ENCODE data around the gene HDLBP. TPM values are rescaled to one million over a fixed set of nuclear protein-coding genes. Genes with fewer than 3 reads are reported as not detected.

The HDLBP gene
- total and polyA plus RNA-seq, 12 donors, result 206 to 419 (median 353) TPM

GRCh38 chr2:241329669-241330615 is 14.5 kb upstream of the HDLBP start:
- 94 to 95% methylated on average over 11 of the region's 11 CpGs for WGBS, 2 donors
- TF ChIP-seq CTCF (IDR thresholded peaks at IDR 0.05), result no peak
- Histone ChIP-seq H3K9me3 (no peaks in the 10 kb centered on the region), H3K27ac (no peak overlapping the region), H3K27me3 (no peaks in the 10 kb centered on the region), H3K4me3 (no peak overlapping the region), H3K4me1 (peaks cover 0 to 7% (median 6%) of the 10 kb centered on the region in 9 donors), H3K36me3 (peaks cover 0 to 95% (median 30%) of the 10 kb centered on the region in 9 donors)
- DNase-seq (no peak), ATAC-seq (no peak)
- intact Hi-C loops (cut with DNase I), result no loop called here

GRCh38 chr2:241325257-241325656 is 9.8 kb upstream of the HDLBP start:
- 96 to 97% methylated on average over 1 of the region's 1 CpG for WGBS, 2 donors
- ATAC-seq (no peak), DNase-seq (no peak)
- Histone ChIP-seq H3K9me3 (no peaks in the 10 kb centered on the region), H3K36me3 (peaks cover 0 to 59% (median 12%) of the 10 kb centered on the region in 9 donors), H3K27me3 (no peaks in the 10 kb centered on the region), H3K4me3 (no peak overlapping the region), H3K4me1 (peaks cover 8 to 54% (median 51%) of the 10 kb centered on the region in 9 donors), H3K27ac (no peak overlapping the region)
- TF ChIP-seq CTCF (IDR thresholded peaks at IDR 0.05), result no peak
- intact Hi-C loops (cut with DNase I), result no loop called here

GRCh38 chr2:241324775-241325174 is 9.3 kb upstream of the HDLBP start:
- peak overlapping the region in 1 of 10 donors; percentile 23 for H3K27ac ChIP-seq
- ATAC-seq (no peak), DNase-seq (no peak)
- H3K9me3 ChIP-seq, result no peaks in the 10 kb centered on the region
- peaks cover 0 to 55% (median 12%) of the 10 kb centered on the region in 9 donors for H3K36me3 ChIP-seq
- no peak for TF ChIP-seq CTCF (IDR thresholded peaks at IDR 0.05)
- no peak overlapping the region for H3K4me3 ChIP-seq
- H3K27me3 ChIP-seq, result no peaks in the 10 kb centered on the region
- peaks cover 11 to 59% (median 56%) of the 10 kb centered on the region in 9 donors for H3K4me1 ChIP-seq
- intact Hi-C loops (cut with DNase I), result no loop called here

GRCh38 chr2:241323778-241324177 is 8.3 kb upstream of the HDLBP start:
- TF ChIP-seq CTCF (IDR thresholded peaks at IDR 0.05), result no peak
- peaks cover 0 to 45% (median 12%) of the 10 kb centered on the region in 9 donors for H3K36me3 ChIP-seq
- DNase-seq, result no peak
- H3K27me3 ChIP-seq, result no peaks in the 10 kb centered on the region
- WGBS, 2 donors, result 65 to 67% methylated on average over 5 of the region's 5 CpGs
- H3K9me3 ChIP-seq, result no peaks in the 10 kb centered on the region
- intact Hi-C loops (cut with DNase I), result no loop called here
- no peak for ATAC-seq
- no peak overlapping the region for H3K4me3 ChIP-seq
- H3K27ac ChIP-seq, result no peak overlapping the region
- H3K4me1 ChIP-seq, result peaks cover 14 to 69% (median 66%) of the 10 kb centered on the region in 9 donors

All from heart right ventricle (tissue), 16 donors.